GM21786 (cell line): Measurements from ENCODE around the gene AKT2.
"Not testable (repeated sequence)": the region's sequence is repeated elsewhere in the genome, so short reads cannot be mapped to it uniquely, and the experiment has no call there.

Experiments
- ATAC-seq: cut with Tn5 transposase; IDR thresholded peaks from one replicate; pipeline ENCODE4 v1.9.1; 2021; ENCODE audit not compliant: unreplicated experiment

AKT2 gene

GRCh38 chr19:40221858-40222619 is 63.1 kb downstream of the AKT2 start:
- ATAC-seq = no peak

- ATAC-seq = no peak
These were observed 64.5 kb downstream of the AKT2 start for GRCh38 chr19:40220674-40221073.

- no peak for ATAC-seq
These were observed 65.3 kb downstream of the AKT2 start for GRCh38 chr19:40219721-40220276.

GRCh38 chr19:40219029-40219428 is 66.1 kb downstream of the AKT2 start:
- not testable (repeated sequence) for ATAC-seq

- no peak for ATAC-seq
These were observed 66.9 kb downstream of the AKT2 start, which contains the start of gene TTC9B for GRCh38 chr19:40217934-40218890. Gene TTC9B (minus strand): TSS chr19:40218384. CDS start chr19:40218381, 3 bp downstream.

GRCh38 chr19:40217027-40217810 is 67.9 kb downstream of the AKT2 start:
- ATAC-seq = no peak

- no peak for ATAC-seq
These were observed 68.4 kb downstream of the AKT2 start for GRCh38 chr19:40216777-40217026.

GRCh38 chr19:40216013-40216776 is 69.0 kb downstream of the AKT2 start:
- no peak for ATAC-seq

GRCh38 chr19:40214936-40215335 is 70.2 kb downstream of the AKT2 start:
- no peak for ATAC-seq

- ATAC-seq = no peak
These were observed 71.1 kb downstream of the AKT2 start for GRCh38 chr19:40213882-40214570.

- no peak for ATAC-seq
These were observed 71.8 kb downstream of the AKT2 start for GRCh38 chr19:40213251-40213829.

GRCh38 chr19:40210889-40211288 is 74.3 kb downstream of the AKT2 start:
- no peak for ATAC-seq

- ATAC-seq = no peak
These were observed 76.5 kb downstream of the AKT2 start for GRCh38 chr19:40208602-40209001.

- no peak for ATAC-seq
These were observed 79.4 kb downstream of the AKT2 start for GRCh38 chr19:40205760-40206159.

- ATAC-seq = no peak
These were observed 80.8 kb downstream of the AKT2 start for GRCh38 chr19:40204381-40204780.

GRCh38 chr19:40200341-40201099 is 84.6 kb downstream of the AKT2 start:
- ATAC-seq = no peak

- no peak for ATAC-seq
These were observed 86.7 kb downstream of the AKT2 start for GRCh38 chr19:40198272-40198990.

GRCh38 chr19:40193587-40193849 is 91.6 kb downstream of the AKT2 start:
- no peak for ATAC-seq
